GM23338 (cell line): ENCODE measurements around the gene MACIR. TPM values are rescaled to one million over a fixed set of nuclear protein-coding genes. Genes with fewer than 3 reads are reported as not detected.
A peak's percentile ranks its signal among the peaks of the same experiment; 100 is the strongest.

Experiments
- ATAC-seq: fragments of 200-7000 bp; cut with Tn5 transposase; 3 replicates; pipeline ENCODE4 v1.9.1; 2020
- DNase-seq: peaks from one replicate; pipeline ENCODE4 v3.0.0-alpha.2; 2015; ENCODE audit warnings: low spot score
- H2AFZ ChIP-seq: fragments of 200-600 bp; sonication (generic); 2 replicates; pipeline ENCODE4 v1.8.0; 2016; ENCODE audit warnings: antibody characterized with exemption, mild to moderate bottlenecking, moderate library complexity
- H3F3A ChIP-seq: fragments of 200-600 bp; sonication (generic); replicated peaks from 2 replicates; pipeline ENCODE4 v1.8.0; 2017; ENCODE audit warnings: antibody characterized with exemption, mixed run types, low read depth
- H3K27ac ChIP-seq: fragments of 200-600 bp; sonication (generic); 2 replicates; pipeline ENCODE4 v1.6.1; 2016; ENCODE audit warnings: low read depth
- H3K27me3 ChIP-seq: fragments of 200-600 bp; sonication (generic); 2 replicates; pipeline ENCODE4 v1.8.0; 2016; ENCODE audit warnings: mild to moderate bottlenecking, mixed run types, moderate library complexity; ENCODE audit not compliant: insufficient read depth
- H3K36me3 ChIP-seq: fragments of 200-600 bp; sonication (generic); 2 replicates; pipeline ENCODE4 v1.8.0; 2016; ENCODE audit warnings: mild to moderate bottlenecking; ENCODE audit not compliant: insufficient read depth
- H3K4me1 ChIP-seq: fragments of 200-600 bp; sonication (generic); 2 replicates; pipeline ENCODE4 v1.8.0; 2016; ENCODE audit warnings: mild to moderate bottlenecking, moderate library complexity; ENCODE audit not compliant: insufficient read depth
- H3K4me2 ChIP-seq: fragments of 200-600 bp; sonication (generic); 2 replicates; pipeline ENCODE4 v1.7.1; 2017; ENCODE audit warnings: mixed run types
- H3K4me3 ChIP-seq: fragments of 200-600 bp; sonication (generic); 2 replicates; pipeline ENCODE4 v1.6.1; 2016; ENCODE audit warnings: mixed run types
- H3K79me2 ChIP-seq: fragments of 200-600 bp; sonication (generic); replicated peaks from 2 replicates; pipeline ENCODE4 v1.8.0; 2017; ENCODE audit warnings: mild to moderate bottlenecking; ENCODE audit not compliant: insufficient read depth
- H3K9me2 ChIP-seq: fragments of 200-600 bp; sonication (generic); 2 replicates; pipeline ENCODE4 v1.8.0; 2017; ENCODE audit not compliant: insufficient read depth
- H4K20me1 ChIP-seq: fragments of 200-600 bp; sonication (generic); replicated peaks from 2 replicates; pipeline ENCODE4 v1.8.0; 2017; ENCODE audit warnings: mild to moderate bottlenecking; ENCODE audit not compliant: insufficient read depth
- H3K27ac Mint-ChIP-seq: 2 replicates; pipeline ENCODE4 v1.8.0; 2020; ENCODE audit warnings: inconsistent platforms, mild to moderate bottlenecking, moderate library complexity, mixed read lengths
- H3K27me3 Mint-ChIP-seq: 3 replicates; pipeline ENCODE4 v1.8.0; 2022; ENCODE audit warnings: low read depth, mild to moderate bottlenecking, moderate library complexity, mixed read lengths, inconsistent platforms; ENCODE audit not compliant: insufficient read depth, poor library complexity
- H3K36me3 Mint-ChIP-seq: 3 replicates; pipeline ENCODE4 v1.8.0; 2021; ENCODE audit warnings: low read depth, mild to moderate bottlenecking, inconsistent platforms, moderate library complexity, mixed read lengths
- H3K4me1 Mint-ChIP-seq: 3 replicates; pipeline ENCODE4 v1.8.0; 2020; ENCODE audit warnings: mild to moderate bottlenecking, inconsistent platforms, mixed read lengths
- H3K4me3 Mint-ChIP-seq: 3 replicates; pipeline ENCODE4 v1.8.0; 2021; ENCODE audit warnings: moderate library complexity, mild to moderate bottlenecking, inconsistent platforms, mixed read lengths
- H3K9me3 Mint-ChIP-seq: 3 replicates; pipeline ENCODE4 v1.8.0; 2020; ENCODE audit warnings: moderate library complexity, mild to moderate bottlenecking, inconsistent platforms, mixed read lengths
- CREB1 ChIP-seq: fragments of 250-450 bp; sonication (Bioruptor Pico); IDR thresholded peaks from 2 replicates; pipeline ENCODE4 v1.5.0; 2020; ENCODE audit warnings: low read depth, mild to moderate bottlenecking, moderate library complexity
- CTCF ChIP-seq, 2 experiments: fragments of 200-600 bp in 1 of 2; sonication (generic) in 1 of 2; conservative IDR thresholded peaks; 2 replicates each; pipeline versions ENCODE4 v1.5.1 to v1.6.1; 2016 to 2017; ENCODE audit warnings: antibody characterized with exemption in 2 of 2, low read depth in 2 of 2, mild to moderate bottlenecking in 2 of 2, moderate library complexity in 1 of 2
- ETS1 ChIP-seq: IDR thresholded peaks from 2 replicates; pipeline ENCODE4 v1.6.1; 2016; ENCODE audit warnings: antibody characterized with exemption
- EZH2 ChIP-seq: fragments of 200-600 bp; sonication (generic); IDR thresholded peaks from one replicate; pipeline ENCODE4 v1.8.0; 2017; ENCODE audit warnings: antibody characterized with exemption, mild to moderate bottlenecking, low read depth; ENCODE audit not compliant: unreplicated experiment
- EZH2phosphoT487 ChIP-seq: fragments of 200-600 bp; sonication (generic); IDR thresholded peaks from one replicate; pipeline ENCODE4 v1.8.1; 2018; ENCODE audit warnings: antibody characterized with exemption; ENCODE audit not compliant: unreplicated experiment
- JUNB ChIP-seq: IDR thresholded peaks from one replicate; pipeline ENCODE4 v1.6.1; 2016; ENCODE audit warnings: antibody characterized with exemption; ENCODE audit not compliant: unreplicated experiment
- NANOG ChIP-seq: IDR thresholded peaks from 2 replicates; pipeline ENCODE4 v1.6.1; 2016; ENCODE audit warnings: antibody characterized with exemption, borderline replicate concordance
- POLR2AphosphoS5 ChIP-seq: IDR thresholded peaks from 2 replicates; pipeline ENCODE4 v1.6.1; 2016; ENCODE audit warnings: antibody characterized with exemption, low read depth
- REST ChIP-seq: IDR thresholded peaks from one replicate; pipeline ENCODE4 v1.6.1; 2018; ENCODE audit warnings: antibody characterized with exemption; ENCODE audit not compliant: unreplicated experiment
- STAT1 ChIP-seq: IDR thresholded peaks from one replicate; pipeline ENCODE4 v1.6.1; 2016; ENCODE audit warnings: antibody characterized with exemption; ENCODE audit not compliant: unreplicated experiment
- ZNF114 ChIP-seq: fragments of 250-450 bp; sonication (Bioruptor Pico); IDR thresholded peaks from 2 replicates; pipeline ENCODE4 v1.5.0; 2020; ENCODE audit warnings: mild to moderate bottlenecking, moderate library complexity
- ZNF331 ChIP-seq: fragments of 250-450 bp; sonication (Bioruptor Pico); IDR thresholded peaks from 2 replicates; pipeline ENCODE4 v1.5.0; 2020; ENCODE audit warnings: low read depth, mild to moderate bottlenecking, moderate library complexity
- ZNF462 ChIP-seq: fragments of 250-450 bp; sonication (Bioruptor Pico); IDR thresholded peaks from 2 replicates; pipeline ENCODE4 v1.5.0; 2020; ENCODE audit warnings: mild to moderate bottlenecking, moderate library complexity
- polyA plus RNA-seq: library from polyadenylated mRNA; unstranded; fragments of >200 nt; fragmentation: Nextera tagmentation; extraction: Ambion mirVana; gene quantifications from 2 replicates; pipeline ENCODE4 v1.2.1, GENCODE V29; 2016
- total RNA-seq: library from RNA; depleted of rRNA; stranded (reverse); fragments of >200 nt; shearing (Covaris generic); gene quantifications from 2 replicates; pipeline ENCODE4 v1.2.3, GENCODE V29; 2014

MACIR gene
- total and polyA plus RNA-seq, 2 experiments from 2014 or later, result 11.7 to 27.6 TPM

GRCh38 chr5:103280967-103281366 lies 22.4 kb downstream of the MACIR start:
- TF ChIP-seq CTCF (conservative IDR thresholded peaks at IDR 0.05; ENCODE audit: low read depth in 2 of 2) (no peak), REST (no peak), NANOG (no peak), ZNF114 (no peak), EZH2phosphoT487 (no peak), EZH2 (no peak), ETS1 (no peak), STAT1 (no peak), ZNF331 (CRISPR knock-in tag) (no peak), JUNB (no peak), CREB1 (no peak), POLR2AphosphoS5 (no peak), ZNF462 (CRISPR knock-in tag) (no peak)
- Histone ChIP-seq H3K4me1 (no peaks in the 10 kb centered on the region), H3K4me3 (no peak overlapping the region), H3F3A (no peaks in the 10 kb centered on the region), H3K27me3 (no peaks in the 10 kb centered on the region), H3K36me3 (no peaks in the 10 kb centered on the region), H3K27ac (no peak overlapping the region), H3K9me2 (no peaks in the 10 kb centered on the region), H2AFZ (no peak overlapping the region), H3K4me2 (no peak overlapping the region), H3K79me2 (peaks cover 8% of the 10 kb centered on the region; the same call in 1 of the 2 replicates), H4K20me1 (no peaks in the 10 kb centered on the region)
- Mint-ChIP-seq H3K4me3 (no peak overlapping the region), H3K36me3 (peaks cover 10% of the 10 kb centered on the region; the same call in 2 of the 3 replicates), H3K27me3 (peaks cover 2% of the 10 kb centered on the region), H3K27ac (no peak overlapping the region), H3K9me3 (no peaks in the 10 kb centered on the region), H3K4me1 (no peaks in the 10 kb centered on the region)
- DNase-seq (peak; percentile 10), ATAC-seq (peak; percentile 40; the same call in 1 of the 3 replicates)
